Inferior parietal cortex (tissue), 1 donor: Measurements from ENCODE around the gene SPEG.

Experiments
- DNase-seq: peaks from one replicate; pipeline ENCODE4 v3.0.0-alpha.2; 2016; ENCODE audit errors: extremely low spot score

SPEG gene

DNA sequence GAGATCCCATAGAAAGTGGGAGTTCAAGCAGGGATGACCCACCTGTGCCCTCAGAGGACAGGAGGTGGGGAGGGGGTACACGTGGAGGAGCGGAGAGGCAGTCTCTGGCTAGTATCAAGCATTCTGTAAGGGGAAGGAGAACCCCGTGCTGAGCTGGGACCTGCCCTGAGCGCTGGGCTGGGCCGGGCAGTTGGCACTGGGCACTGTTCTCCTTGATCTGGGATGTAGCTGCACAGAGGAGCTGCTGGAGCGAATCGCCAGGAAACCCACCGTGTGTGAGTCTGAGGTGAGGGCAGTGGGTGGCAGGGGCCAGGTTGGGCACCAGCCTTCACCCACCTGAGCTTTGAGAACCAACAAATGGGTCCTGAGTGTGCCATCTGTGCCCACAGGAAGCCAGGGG, 44.3 kb downstream of the SPEG start:
- DNase-seq = no peak

DNA sequence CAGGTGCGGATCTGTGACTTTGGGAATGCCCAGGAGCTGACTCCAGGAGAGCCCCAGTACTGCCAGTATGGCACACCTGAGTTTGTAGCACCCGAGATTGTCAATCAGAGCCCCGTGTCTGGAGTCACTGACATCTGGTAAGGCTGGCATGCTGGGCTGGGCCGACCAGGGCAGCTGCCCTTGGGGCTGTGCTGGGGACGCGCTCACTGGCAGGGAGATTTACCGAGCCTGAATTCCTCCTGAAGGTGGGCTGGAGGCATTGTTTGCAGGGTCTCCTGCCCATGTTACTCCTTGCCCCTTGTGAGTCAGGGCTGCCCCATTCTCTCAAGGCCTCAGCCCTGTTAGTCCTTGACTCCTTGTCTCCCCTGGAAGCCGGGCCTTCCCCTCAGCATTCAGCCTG, 45.4 kb downstream of the SPEG start:
- no peak for DNase-seq

DNA sequence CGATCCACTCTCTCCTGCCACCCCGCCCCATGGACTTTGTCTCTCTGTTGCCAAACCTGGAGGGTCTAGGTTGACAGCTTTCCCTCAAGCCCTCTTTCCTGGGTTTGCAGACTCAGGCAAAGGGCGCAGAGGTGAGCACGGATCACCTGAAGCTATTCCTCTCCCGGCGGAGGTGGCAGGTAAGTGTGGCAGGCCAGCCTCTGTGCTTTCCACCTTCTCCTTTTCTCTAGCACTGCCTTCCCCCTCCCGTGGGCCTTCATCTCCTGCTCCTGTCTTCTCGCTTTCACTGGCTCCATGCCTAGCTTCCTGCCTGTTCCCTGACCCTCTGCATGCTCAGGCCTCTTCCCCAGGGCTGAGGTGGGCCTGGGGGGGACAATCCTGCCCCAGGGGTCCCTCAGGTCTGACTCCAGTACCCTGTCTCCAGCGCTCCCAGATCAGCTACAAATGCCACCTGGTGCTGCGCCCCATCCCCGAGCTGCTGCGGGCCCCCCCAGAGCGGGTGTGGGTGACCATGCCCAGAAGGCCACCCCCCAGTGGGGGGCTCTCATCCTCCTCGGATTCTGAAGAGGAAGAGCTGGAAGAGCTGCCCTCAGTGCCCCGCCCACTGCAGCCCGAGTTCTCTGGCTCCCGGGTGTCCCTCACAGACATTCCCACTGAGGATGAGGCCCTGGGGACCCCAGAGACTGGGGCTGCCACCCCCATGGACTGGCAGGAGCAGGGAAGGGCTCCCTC, 48.2 kb downstream of the SPEG start:
- no peak for DNase-seq

DNA sequence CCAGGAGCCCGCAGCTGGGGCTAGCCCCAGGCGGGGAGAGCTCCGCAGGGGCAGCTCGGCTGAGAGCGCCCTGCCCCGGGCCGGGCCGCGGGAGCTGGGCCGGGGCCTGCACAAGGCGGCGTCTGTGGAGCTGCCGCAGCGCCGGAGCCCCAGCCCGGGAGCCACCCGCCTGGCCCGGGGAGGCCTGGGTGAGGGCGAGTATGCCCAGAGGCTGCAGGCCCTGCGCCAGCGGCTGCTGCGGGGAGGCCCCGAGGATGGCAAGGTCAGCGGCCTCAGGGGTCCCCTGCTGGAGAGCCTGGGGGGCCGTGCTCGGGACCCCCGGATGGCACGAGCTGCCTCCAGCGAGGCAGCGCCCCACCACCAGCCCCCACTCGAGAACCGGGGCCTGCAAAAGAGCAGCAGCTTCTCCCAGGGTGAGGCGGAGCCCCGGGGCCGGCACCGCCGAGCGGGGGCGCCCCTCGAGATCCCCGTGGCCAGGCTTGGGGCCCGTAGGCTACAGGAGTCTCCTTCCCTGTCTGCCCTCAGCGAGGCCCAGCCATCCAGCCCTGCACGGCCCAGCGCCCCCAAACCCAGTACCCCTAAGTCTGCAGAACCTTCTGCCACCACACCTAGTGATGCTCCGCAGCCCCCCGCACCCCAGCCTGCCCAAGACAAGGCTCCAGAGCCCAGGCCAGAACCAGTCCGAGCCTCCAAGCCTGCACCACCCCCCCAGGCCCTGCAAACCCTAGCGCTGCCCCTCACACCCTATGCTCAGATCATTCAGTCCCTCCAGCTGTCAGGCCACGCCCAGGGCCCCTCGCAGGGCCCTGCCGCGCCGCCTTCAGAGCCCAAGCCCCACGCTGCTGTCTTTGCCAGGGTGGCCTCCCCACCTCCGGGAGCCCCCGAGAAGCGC, 49.1 kb downstream of the SPEG start:
- no peak for DNase-seq

DNA sequence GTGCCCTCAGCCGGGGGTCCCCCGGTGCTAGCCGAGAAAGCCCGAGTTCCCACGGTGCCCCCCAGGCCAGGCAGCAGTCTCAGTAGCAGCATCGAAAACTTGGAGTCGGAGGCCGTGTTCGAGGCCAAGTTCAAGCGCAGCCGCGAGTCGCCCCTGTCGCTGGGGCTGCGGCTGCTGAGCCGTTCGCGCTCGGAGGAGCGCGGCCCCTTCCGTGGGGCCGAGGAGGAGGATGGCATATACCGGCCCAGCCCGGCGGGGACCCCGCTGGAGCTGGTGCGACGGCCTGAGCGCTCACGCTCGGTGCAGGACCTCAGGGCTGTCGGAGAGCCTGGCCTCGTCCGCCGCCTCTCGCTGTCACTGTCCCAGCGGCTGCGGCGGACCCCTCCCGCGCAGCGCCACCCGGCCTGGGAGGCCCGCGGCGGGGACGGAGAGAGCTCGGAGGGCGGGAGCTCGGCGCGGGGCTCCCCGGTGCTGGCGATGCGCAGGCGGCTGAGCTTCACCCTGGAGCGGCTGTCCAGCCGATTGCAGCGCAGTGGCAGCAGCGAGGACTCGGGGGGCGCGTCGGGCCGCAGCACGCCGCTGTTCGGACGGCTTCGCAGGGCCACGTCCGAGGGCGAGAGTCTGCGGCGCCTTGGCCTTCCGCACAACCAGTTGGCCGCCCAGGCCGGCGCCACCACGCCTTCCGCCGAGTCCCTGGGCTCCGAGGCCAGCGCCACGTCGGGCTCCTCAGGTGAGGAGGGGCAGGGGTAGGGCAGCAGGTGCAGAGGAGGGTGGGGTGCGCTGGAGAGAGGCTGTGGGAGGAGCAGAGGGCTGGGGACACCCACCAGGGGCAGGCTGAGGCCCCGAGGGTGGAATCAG, 49.9 kb downstream of the SPEG start:
- no peak for DNase-seq

DNA sequence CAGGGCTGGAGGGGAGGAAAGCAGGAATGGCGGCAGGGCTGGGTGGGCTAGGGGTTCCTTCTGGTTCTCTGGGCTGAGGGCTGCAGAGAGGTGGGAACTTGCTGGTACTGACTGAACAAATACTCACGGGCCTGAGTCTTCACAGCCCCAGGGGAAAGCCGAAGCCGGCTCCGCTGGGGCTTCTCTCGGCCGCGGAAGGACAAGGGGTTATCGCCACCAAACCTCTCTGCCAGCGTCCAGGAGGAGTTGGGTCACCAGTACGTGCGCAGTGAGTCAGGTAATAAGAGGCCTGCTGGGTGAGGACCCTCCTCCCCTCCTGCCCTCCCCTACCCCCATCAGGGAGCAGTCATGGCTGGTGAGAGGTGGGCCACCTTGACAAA, 50.5 kb downstream of the SPEG start:
- no peak for DNase-seq

DNA sequence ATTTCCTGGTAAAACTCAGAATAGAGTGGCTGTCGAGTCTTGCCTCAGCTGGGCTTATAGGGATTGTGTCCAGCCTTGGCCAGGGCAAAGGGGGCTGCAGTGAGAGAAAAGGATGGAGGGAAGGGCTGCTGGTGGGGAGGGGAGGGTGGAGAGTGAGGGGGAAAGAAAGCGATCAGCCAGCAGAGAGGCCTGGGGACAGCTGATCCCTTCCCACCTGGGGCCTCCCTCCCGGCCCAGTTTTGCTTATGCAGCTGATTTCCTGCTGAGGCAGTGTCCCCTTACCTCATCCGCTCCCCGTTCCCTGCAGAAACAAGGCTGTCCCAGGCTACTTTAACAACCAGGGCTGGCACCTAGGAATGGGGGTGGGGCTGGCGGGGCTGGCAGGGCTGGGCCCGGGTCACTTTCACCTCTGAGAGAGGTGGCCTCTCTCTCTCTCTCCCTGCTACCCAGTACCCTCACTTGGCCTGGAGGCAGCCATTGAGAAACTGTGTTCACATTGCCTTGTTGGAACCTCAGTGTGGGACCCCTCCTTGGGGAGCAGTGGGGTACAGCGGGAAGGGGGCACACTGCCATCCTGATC, 51.8 kb downstream of the SPEG start:
- no peak for DNase-seq

DNA sequence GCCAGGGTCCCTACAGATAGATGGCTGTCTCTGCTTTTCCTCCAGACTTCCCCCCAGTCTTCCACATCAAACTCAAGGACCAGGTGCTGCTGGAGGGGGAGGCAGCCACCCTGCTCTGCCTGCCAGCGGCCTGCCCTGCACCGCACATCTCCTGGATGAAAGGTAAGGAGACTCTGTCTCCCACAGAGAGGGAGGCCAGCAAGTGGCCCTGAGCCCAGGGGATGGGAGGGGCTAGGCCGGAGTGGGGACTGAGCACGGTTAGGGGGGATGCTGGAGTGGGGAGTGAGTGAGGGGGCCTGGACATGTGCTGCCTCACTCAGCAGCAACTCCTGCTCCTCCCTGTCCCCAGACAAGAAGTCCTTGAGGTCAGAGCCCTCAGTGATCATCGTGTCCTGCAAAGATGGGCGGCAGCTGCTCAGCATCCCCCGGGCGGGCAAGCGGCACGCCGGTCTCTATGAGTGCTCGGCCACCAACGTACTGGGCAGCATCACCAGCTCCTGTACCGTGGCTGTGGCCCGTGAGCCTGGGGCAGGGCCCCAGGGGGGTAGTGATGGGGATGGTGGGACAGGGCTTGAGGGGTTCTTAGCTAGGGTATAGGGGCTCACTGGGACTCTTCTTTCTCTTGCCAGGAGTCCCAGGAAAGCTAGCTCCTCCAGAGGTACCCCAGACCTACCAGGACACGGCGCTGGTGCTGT, 53.7 kb downstream of the SPEG start:
- no peak for DNase-seq

DNA sequence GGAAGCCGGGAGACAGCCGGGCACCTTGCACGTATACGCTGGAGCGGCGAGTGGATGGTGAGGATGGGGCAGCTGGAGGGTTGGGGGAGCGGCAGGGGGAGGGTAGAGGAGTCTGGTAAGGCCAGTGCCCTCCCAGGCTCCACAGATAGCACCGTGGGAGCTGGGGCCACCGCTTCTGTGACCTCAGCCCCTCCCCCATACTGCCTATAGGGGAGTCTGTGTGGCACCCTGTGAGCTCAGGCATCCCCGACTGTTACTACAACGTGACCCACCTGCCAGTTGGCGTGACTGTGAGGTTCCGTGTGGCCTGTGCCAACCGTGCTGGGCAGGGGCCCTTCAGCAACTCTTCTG, 54.2 kb downstream of the SPEG start:
- DNase-seq = no peak

DNA sequence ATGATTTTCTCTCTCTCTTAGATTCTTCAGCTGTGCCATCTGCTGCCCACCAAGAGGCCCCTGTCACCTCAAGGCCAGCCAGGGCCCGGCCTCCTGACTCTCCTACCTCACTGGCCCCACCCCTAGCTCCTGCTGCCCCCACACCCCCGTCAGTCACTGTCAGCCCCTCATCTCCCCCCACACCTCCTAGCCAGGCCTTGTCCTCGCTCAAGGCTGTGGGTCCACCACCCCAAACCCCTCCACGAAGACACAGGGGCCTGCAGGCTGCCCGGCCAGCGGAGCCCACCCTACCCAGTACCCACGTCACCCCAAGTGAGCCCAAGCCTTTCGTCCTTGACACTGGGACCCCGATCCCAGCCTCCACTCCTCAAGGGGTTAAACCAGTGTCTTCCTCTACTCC, 54.7 kb downstream of the SPEG start:
- DNase-seq = no peak

DNA sequence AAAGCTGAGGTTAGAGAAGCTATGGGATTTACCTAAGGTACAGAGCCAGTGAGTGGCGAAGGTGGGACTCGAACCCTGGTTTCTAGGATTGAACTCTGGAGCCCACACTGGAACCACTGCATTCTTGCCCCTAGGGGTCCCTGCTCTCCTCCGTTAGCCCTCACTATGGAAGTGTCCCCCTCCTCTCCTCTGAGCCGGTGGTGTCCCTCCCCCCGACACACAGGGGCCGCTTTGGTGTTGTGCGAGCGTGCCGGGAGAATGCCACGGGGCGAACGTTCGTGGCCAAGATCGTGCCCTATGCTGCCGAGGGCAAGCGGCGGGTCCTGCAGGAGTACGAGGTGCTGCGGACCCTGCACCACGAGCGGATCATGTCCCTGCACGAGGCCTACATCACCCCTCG, 55.5 kb downstream of the SPEG start:
- DNase-seq = no peak

DNA sequence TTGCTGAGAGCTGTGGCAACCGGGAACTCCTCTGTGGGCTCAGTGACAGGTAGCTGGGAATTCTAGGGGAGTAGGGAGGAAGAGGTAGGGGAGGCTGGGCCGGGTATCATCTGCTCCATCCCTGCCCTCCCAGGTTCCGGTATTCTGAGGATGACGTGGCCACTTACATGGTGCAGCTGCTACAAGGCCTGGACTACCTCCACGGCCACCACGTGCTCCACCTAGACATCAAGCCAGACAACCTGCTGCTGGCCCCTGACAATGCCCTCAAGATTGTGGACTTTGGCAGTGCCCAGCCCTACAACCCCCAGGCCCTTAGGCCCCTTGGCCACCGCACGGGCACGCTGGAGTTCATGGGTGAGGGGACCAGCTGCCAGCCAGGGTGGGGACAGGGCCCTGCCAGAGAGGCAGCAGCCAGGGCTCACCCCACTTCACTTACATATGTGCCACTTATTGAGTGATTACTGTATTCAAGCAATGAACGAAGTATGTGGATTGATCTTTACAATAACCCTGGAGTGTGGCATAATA, 56.0 kb downstream of the SPEG start:
- no peak for DNase-seq

DNA sequence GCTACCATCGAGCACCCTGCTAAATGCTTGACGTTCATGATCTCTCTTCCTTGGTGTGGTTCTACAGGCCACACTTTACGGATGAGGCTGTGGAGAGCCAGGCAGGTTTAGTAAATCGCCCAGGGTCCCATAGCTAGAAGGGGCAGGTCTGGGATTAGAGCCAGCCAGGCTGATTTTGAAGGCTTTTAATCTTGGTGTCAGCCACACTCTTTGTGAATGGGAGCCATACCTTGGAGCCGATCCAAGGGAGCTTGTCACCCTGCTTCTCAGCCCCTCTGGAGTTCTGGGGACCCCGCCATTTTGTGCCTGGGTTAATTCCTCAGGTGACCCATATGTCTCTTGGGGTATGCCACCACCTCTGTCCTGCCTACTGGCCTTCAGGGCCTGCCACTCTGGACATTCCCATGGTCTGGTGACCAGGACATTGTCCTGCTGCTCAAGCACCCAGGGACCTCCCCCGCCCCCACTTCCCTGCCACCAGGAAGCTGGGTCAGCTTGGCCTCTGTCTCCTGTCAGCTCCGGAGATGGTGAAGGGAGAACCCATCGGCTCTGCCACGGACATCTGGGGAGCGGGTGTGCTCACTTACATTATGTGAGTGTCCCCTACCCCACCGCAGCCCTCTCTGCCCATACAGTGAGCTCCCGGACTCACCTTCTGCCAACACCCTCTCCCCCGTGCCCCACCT, 56.8 kb downstream of the SPEG start:
- no peak for DNase-seq

DNA sequence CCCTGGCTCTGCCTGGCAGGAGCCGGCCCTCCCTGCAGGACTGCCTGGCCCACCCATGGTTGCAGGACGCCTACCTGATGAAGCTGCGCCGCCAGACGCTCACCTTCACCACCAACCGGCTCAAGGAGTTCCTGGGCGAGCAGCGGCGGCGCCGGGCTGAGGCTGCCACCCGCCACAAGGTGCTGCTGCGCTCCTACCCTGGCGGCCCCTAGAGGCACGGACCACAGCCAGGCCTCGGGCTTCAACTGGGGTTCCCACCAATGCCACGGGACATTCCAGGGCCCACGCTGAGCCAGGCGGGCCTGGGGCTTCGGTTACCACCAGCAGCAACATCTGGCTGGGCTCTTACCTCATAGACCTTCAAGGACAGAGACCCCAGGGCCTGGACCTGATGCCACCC, 57.9 kb downstream of the SPEG start:
- DNase-seq = no peak

DNA sequence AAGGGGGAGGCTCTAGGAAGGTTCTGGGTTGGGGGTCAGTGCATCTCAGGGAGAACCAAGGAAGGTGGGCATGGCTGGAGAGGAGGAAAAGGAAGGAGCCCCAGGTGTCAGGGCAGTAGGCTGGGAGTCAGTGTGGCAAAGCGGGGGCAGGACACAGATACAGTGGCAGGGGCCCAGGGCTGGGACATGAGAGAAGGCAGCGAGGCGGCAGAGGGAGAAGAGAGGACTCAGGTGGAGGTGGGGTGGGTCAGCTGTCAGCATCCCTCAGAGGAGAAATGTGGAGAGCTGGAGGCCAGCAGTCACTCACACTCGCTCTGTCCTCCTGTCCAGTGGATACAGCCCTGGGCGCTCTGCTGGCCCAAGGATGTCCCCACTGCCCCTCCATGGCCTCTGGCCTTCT, 58.4 kb downstream of the SPEG start:
- DNase-seq = no peak

DNA sequence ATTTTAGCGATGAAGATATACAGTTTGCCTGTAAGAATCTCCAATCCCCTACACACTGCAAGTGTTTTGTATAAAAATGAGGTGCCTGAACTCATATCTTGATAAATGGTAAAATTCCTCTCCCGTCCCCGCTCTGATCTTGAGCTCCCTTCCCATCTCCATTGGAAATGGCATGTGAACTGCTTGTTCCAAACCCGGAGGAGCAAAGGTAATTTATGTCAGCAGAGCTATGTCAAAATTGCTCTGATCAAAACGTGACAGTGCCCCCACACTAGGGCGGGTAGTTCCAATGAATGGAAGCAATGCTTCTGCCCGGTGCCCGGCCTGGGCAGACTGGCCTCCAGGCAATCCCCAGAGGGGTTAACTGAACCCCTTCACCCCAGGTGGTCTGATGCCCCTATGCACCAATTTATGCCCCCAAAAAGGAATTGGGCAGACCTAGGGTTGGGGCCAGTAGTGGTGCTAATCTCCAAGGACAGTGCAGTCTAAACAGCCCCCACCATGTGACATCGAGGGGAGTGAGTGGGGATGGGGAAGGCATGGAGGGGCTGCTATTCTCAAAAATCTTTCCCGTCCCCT, 60.4 kb downstream of the SPEG start:
- no peak for DNase-seq

DNA sequence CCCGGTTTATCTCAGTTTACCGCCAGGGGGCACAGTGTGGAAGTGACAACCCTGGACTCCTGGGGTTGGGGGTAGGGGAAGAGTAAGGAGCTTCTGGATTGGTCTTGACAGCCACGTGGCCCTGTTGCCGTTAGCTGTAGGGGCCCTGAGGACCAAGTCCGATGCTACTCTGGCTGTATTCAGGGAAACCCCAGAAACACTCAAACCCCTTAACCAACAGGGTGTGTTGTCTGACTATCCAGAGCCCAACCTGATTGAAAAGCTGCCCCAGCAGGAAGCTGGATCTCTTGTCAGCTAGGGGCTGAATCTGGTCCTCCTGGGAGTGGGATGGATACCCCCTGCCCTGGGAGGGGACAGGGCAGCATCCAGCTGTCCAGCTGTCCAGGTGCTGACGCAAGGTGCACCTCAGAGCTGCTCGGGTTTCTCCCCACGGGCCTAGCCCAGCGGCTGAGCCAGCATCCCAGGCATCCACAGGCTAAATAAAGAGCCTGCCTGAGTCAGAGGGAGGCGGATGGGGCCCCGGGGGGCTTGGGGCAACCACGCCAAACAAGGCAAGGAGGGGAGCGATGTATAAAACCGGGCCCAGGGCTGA, 61.0 kb downstream of the SPEG start:
- DNase-seq = peak; percentile 62

DNA sequence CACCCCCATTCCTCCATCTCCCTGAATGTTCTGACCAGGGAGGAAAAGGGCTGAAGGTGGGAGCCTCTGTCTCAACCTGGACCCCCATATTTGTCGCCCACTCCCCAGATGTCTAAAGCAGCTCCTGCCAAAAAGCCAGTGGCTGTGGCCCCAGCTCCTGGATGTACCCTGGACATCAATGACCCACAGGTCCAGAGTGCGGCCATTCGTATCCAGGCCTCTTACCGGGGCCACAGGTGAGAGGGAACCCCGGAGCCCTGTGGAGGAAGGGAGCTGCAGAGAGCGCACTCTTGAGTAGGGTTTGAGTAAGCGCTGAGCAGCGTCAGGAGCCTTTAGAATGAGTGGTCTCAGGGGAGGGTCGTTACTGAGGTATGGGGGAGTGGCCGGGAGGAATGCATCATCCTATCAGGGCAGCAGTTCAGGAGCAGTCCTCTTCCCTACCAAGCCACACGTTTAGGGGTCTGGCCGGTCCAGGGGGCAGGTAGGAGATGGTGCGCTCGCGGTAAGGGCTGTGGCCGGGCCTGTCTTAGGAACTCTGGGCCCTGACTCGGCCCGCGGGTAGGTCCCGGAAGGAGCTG, 61.7 kb downstream of the SPEG start:
- DNase-seq = no peak

DNA sequence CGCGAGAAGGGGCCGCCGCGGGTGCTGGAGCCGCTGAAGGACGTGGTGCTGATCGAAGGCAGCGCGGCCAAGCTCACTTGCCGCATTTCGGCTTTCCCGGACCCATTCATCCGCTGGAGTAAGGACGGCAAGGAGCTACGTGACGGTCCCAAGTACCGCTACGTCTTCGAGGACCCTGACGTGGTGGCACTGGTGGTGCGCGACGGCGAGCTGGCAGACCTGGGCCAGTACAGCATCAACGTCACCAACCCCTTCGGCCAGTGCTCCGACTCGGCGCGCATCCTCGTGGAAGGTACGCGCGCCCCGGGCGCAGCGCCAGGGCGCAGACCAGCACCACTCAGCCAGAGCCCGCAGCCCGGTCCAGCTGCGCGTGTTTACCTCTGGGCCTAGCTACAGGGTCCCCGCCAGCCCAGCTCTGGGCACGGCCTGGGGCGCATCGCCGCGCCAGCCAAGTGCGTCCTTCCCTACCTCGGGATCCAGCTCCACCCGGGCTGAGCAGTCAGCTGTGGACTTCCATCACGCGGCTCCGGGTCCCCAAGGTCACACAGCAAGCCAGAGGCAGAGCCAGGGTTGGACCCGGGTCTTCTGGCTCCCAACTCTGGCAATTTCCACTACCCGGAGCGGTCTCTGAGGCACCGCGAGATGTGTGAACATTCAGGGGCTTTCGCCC, 62.3 kb downstream of the SPEG start:
- no peak for DNase-seq
